Endothelial cell of umbilical vein (primary cell): ENCODE results near the gene CXorf49B.
"Not testable (repeated sequence)": the region's sequence is repeated elsewhere in the genome, so short reads cannot be mapped to it uniquely, and the experiment has no call there.

ENCODE experiments used
- MYC ChIP-seq: IDR thresholded peaks from one replicate; pipeline ENCODE4 v1.6.1; 2011; ENCODE audit warnings: mild to moderate bottlenecking, low read depth, low read length
- TF ChIP-seq, protein P1 (sequence below), 2 donors: IDR thresholded peaks; 1 replicate in 1 of 2; 2 replicates in 1 of 2; pipeline ENCODE4 v1.5.1; 2011; ENCODE audit warnings: low read length in 2 of 2, mild to moderate bottlenecking in 2 of 2, moderate library complexity in 2 of 2, control low read depth in 1 of 2, inconsistent platforms in 1 of 2, low read depth in 1 of 2; ENCODE audit not compliant: insufficient read depth in 1 of 2; ENCODE audit errors: extremely low read depth in 1 of 2

DNA sequence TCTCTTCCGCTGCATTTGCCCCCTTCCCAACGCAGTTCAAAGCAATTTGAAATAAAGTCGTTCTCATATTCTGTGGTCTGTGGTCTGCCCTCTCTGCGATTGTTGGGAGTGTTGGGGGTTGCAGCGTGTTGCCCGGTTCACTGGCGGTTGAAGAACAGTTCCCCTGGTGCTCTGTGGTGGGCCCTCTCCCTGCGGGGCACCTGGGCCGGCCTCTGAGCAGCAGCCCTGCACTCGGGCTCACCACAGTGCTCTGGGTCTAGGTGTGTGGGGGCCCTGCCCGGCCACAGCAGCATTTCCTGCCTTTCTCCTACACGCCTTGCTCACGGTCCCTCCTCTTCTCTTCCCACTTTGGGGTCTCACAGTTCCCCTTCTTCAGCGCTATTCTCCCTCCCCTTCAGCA, 4.0 kb downstream of the CXorf49B start:
- TF ChIP-seq MYC = not testable (repeated sequence)
- TF ChIP-seq, protein P1, sequence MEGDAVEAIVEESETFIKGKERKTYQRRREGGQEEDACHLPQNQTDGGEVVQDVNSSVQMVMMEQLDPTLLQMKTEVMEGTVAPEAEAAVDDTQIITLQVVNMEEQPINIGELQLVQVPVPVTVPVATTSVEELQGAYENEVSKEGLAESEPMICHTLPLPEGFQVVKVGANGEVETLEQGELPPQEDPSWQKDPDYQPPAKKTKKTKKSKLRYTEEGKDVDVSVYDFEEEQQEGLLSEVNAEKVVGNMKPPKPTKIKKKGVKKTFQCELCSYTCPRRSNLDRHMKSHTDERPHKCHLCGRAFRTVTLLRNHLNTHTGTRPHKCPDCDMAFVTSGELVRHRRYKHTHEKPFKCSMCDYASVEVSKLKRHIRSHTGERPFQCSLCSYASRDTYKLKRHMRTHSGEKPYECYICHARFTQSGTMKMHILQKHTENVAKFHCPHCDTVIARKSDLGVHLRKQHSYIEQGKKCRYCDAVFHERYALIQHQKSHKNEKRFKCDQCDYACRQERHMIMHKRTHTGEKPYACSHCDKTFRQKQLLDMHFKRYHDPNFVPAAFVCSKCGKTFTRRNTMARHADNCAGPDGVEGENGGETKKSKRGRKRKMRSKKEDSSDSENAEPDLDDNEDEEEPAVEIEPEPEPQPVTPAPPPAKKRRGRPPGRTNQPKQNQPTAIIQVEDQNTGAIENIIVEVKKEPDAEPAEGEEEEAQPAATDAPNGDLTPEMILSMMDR (IDR thresholded peaks at IDR 0.05; ENCODE audit: extremely low read depth in 1 of 2, insufficient read depth in 1 of 2, low read depth in 1 of 2, low read length in 2 of 2) = not testable (repeated sequence)
